GM21390 (cell line): ENCODE results near the gene HMX2.
"Not testable (repeated sequence)": the region's sequence is repeated elsewhere in the genome, so short reads cannot be mapped to it uniquely, and the experiment has no call there.

Experiments used
- ATAC-seq: cut with Tn5 transposase; IDR thresholded peaks from one replicate; pipeline ENCODE4 v1.9.1; 2021; ENCODE audit not compliant: unreplicated experiment

HMX2 gene

DNA sequence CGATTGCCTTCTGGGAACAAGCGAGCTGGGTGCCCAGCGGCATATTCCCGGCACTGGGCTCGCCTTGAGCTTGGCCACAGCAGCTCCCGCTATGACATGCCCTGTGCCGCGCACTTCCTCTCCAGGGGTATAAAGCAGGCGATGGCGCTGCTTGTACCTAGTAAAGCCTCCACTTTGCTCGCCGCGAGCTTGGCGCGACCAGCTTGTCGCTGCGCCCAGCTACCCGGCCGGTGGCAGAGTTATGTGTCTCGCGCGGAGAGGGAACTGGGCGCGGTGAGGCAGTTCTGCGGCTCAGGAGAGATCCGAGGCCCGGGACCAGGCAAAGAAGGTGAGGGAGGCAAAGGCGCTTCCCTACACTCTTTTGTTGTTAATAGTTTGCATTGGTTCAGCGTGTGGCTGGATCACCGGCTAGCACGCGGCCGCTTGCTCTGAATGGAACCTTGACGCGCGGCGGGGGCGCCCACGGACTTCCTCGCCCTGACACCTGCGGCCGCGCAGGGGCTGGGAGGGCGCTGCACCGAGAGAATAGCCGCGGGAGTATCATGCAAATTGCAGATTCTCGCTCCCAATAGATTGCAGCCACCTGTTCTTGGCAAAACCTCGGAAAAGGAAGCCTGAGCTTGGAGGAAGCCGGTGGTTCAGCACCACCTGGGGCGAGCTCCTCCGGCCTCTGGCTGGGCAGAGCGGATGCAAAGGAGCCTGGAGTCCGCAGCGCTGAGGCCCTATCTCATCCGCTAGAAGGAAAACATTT, 3.2 kb downstream of the HMX2 start:
- no peak for ATAC-seq

DNA sequence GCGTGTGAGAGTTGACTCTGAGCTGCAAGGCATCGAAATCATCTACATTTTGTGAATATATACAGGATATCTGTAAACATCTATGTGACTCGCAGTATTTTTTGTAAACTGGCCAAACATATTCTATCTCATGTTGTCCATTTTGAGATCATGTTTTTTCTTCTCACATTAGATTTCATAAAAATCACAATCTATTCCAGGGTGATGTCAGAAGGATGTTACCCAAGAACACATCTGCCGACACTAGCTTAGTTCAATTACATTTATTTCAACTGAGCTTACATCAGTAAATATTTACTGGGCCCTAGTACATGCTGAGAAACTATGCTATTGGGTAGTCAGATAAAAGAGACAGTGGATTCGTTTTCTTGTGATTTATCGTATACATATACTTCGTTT, 3.8 kb downstream of the HMX2 start:
- ATAC-seq = no peak

DNA sequence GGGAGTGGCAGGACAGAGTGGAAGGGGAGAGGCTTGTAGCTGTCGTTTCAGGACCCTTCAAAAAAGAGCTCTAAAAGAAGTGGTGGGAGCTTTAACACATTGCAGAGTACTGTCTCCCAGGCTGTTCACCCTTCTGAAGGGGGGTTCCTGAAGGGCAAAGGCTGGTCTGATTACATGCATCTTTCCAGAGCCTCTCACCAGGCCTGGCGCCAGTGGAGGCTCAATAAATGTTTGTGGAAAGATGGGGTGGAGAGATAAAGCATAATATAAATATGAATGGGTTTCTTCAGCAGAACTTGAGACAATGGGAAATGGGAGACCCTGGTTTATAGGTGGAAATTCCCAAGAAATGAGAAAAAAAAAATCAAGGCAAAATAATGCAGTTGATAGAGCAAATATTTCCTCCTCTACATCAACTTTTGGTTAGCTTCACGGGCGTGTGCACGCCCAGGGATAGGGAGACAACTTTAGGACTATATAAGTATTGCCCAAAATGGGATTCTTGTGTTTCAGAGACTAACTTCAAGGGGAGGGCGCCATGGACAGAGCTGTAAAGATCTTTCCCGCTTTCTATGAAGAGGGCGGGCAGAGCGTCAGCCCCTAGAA, 5.7 kb downstream of the HMX2 start:
- ATAC-seq = no peak

DNA sequence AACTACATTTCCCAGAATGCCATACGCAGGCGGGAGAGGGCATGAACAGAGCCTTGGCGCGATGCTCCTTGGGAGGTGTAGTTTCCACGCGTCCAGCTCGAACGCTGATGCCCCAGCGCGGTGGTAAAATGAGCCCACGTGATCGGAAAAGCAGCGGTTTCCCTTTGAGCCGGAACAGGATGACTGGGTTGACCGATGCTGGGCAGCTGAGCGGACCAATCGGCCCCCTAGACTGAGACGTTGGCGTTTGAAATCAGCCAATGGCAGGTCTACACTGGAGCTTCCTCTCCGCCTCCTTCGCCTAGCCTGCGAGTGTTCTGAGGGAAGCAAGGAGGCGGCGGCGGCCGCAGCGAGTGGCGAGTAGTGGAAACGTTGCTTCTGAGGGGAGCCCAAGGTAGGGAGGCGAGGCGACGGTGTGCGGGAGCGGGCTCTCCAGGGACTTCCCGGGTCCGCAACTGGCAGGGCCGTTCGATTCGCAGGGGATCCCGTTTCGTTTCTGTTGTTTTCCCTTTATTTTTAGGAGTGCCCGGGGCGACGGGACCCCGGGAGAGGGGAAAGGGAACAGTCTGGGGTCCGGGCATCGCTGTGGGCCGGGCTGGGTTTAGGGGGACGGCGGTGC, 6.3 kb downstream of the HMX2 start, which contains the start of gene BUB3:
BUB3 (plus strand) TSS at position 311 of the 619 bp plus-strand sequence. CDS start 516 bp downstream, outside the sequence.
- peak; percentile 87 for ATAC-seq

DNA sequence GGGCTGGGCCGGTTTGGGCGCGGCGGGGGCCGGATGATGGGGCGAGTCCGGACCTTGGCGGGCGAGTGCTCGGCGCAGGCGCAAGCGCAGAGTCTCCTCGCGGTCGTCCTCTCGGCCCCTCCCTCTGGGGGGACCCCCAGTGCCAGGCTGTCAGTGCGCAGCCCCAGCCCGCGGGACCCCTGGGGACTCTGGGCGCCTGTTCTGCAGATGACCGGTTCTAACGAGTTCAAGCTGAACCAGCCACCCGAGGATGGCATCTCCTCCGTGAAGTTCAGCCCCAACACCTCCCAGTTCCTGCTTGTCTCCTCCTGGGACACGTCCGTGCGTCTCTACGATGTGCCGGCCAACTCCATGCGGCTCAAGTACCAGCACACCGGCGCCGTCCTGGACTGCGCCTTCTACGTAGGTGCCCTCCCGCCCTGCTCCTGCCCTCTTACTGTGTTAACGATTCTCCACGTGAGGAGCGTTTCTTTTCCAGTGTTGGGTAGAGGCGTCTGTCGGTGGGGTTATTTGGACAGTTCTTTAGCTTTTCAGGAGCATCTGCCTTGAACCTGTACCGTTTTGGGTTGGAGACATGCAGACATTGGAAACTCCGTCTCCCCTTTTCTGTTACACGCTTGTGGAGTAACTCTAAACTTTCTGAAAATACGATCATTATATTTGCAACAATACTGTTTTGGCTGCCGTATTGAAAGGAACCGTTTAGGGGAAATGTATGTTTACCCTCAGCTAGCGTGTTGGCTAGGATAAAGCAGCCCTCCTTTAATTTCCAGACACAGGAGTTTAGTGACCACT, 7.0 kb downstream of the HMX2 start:
- ATAC-seq = peak; percentile 39

DNA sequence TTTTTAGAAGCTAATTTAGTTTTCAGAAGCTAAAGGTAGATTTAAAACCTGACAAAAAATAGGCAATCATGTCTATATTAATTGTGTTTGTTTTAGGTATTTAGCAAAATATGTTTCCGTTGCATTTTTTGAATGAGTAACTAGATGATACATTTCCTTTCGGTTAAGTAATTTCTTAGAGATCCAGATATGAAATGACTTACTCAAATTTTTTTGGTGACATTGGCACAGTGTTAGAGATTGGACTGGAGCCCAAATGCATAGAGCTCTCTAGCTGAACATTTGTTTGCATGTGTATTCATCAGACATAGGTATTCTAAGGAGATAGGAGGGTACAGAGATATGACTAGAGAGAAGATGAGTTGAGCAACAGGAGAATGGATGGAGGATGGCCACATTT, 8.1 kb downstream of the HMX2 start:
- no peak for ATAC-seq

DNA sequence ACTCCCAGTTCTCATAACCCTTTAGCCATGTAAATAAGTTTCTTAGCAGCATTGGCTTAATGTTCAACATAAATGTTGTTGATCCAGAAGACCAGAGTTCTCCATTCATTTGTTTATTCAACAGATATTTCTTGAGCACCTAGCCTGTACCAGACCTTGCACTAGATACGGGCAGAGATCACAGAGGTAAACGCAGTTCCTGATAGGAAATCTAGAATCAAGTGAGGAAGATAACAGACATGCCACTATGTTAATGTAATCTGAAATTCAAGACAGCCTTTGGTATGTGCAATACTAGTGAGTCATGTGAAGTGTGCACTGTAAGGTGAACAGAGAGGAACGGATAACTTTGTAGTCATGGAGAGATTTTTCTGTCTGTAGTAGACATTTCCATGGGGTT, 9.3 kb downstream of the HMX2 start:
- no peak for ATAC-seq

DNA sequence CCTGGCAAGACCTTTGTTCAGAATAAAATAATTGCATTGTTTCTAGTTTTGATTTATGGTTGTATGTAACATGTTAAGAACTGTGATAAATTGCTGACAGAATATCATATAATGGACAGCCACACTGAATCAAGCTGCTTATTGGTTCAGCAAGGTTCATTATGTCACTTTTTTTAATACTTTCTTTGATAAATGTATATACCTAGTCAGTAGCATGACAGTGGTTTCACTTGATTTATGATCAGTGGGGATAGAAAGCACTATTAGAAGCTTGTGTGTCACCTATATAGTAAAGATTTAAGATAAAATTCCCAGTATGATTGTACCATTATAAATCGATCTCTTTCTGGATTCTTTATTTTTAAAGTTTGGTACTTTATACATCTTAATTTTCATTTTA, 10.7 kb downstream of the HMX2 start:
- ATAC-seq = no peak

DNA sequence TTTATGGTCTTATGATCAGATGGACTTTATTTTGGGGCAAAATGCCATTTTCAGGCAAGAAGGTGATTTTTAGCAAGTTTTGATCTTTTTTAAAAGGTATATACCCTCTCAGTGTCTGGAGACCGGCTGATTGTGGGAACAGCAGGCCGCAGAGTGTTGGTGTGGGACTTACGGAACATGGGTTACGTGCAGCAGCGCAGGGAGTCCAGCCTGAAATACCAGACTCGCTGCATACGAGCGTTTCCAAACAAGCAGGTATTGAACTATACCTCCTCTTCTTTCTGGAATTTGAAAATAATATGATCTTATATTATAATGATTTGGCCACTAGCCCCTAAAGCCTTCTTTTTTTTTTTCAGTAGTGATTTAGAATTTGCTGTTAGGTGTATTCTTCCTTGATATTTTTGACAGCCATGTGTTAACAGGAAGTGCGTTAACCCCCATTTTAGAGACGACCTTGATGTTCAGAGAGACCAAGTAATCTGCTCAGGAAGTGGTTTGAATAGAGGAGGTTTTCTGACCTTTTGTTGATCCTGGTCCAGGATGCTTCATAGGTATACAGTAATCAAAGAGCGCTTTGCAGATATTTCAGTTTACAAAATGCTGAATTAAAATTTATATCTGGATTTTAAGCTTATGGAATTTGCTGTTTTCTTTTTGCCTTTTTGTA, 12.5 kb downstream of the HMX2 start:
- no peak for ATAC-seq

DNA sequence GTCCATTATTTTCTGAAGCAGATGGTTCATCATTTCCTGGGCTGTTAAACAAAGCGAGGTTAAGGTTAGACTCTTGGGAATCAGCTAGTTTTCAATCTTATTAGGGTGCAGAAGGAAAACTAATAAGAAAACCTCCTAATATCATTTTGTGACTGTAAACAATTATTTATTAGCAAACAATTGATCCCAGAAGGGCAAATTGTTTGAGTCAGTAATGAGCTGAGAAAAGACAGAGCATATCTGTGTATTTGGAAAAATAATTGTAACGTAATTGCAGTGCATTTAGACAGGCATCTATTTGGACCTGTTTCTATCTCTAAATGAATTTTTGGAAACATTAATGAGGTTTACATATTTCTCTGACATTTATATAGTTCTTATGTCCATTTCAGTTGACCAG, 16.4 kb downstream of the HMX2 start:
- no peak for ATAC-seq

DNA sequence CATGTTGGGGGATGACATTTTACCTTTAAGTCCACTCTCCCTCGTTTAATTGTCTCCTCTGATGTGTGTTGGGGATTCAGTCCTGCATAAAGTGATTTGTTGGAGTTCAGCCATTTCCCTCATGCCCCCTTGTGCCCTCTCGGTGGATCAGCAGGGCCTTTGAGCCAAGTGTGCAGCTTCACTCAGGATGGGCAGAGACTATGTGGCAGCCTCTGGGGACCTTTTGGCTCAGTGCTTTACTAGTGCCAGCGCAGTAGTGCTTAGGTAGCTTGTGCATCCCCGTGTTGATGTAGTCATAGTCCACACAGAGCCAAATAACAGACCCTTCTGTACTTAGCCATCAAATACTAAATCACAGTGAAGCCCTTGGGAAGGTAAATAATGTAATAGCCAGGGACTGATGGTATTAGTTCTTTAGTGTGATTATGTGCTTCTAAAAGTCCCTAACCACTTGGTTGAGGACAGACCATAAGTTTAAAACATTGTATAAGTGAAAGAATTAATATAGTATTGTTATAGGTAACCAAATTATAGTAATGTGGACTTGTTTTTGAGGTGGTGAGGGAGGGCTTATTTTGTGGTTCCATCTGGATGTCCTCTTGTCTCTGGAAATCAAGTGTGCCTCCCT, 17.6 kb downstream of the HMX2 start:
- no peak for ATAC-seq

DNA sequence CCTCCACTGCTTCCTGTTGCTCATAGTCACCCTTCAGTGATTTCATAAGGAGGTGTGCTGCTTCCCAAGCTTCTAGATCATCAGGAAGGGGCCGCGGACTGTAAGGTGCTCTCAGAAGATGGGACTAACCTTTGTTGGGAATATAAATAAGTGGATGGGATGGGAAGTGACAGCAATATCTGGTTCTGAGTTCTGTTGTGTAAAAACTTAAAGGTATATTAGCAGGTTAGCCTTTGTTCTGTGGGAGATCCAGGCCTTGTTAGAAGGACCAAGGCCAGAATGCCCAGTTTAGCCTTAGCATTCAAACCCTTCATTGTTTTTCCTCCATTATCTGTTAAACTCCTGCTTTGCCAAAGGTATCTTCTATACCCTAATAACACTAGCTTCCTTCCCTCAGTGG, 18.7 kb downstream of the HMX2 start:
- no peak for ATAC-seq

DNA sequence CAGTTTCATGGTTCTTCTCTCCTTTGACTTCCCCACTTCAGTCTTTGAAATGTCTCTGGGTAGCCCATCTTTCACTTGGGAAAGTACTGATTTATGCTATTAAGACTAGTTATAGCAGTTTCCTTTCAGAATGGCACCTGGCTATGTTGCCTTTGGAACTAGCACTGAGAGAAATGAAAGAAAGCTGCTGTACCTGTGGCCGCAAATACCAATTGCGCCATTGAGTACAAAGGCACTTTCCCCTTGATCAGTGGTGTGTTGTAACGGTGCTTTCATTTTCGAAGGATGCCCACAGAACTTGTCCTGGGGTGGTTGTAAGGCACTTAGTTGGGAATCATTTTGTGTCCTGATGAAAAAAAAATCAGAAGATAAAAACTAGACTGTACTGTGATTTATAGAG, 23.0 kb downstream of the HMX2 start:
- ATAC-seq = no peak

DNA sequence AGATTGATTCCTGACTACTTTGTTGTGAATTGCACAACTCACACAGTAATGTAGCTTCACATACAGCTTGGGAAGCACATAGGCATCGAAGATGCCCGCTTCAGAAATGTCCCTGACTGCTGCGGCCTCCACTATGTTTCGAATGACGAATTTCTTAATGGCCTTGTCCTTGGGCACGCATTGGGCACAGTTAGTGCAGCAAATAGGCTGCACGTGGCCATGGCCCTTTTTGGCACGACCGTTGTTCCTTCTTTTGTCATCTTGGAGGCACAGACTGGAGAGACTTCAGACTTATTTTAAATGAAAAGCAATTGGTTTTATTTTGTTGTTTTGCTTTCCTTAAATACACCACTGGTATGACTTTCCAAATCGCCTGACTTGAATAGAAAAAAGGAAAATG, 23.7 kb downstream of the HMX2 start:
- ATAC-seq = not testable (repeated sequence)

DNA sequence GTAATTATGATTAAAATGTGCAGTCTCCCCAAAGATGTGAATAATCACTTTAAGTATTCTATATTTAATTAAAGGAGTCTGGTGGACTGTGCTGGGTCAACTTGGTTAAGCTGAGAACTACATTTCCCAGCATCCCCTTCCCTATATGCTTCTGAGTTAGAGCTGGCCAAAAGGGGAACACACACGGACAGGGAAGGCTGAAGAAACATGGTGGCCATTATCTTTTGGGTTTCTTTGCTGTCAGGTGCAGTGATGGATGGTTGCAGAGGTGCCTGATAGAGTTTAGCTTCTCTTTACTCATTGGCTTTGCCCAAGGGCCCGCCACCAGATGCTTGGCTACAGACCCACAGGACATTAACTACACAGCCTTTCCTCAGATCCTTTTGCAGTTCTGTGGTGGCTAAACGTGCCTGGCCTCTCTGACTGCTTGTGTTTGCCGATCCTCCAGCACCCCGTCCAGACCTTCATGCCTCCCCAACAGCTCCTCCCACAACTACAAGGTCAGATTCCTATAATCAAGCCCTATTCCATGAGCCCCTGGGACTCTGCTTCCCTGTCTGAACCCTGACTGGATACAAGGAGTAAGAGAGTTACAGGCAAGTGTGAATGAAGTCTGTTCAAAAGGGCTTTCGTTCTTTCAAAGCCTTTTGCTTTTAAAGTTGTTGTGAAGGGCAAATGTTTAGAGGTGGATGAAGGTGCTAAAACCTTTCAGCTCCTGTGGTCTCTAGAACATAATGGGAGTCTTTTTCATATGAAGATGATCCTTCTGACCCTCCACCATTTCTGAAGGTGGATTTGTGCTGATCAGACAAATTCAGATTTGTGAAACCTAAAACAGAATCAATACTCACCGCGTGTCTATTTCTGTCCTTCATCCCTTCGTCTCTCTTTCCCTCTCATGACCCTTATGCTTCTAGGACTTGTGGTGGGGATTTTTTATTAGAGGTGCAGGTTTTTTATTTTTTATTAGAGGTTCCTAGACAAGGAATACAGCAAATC, 27.8 kb downstream of the HMX2 start:
- no peak for ATAC-seq

DNA sequence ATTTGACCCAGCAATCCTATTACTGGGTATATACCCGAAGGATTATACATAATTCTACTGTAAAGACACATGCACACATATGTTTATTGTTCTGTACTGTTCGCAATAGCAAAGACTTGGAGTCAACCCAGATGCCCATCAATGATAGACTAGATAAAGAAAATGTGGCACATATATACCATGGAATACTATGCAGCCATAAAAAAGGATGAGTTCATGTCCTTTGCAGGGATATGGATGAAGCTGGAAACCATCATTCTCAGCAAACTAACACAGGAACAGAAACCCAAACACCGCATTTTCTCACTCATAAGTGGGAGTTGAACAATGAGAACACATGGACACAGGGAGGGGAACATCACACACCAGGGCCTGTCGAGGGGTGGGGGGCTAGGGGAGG, 30.5 kb downstream of the HMX2 start:
- not testable (repeated sequence) for ATAC-seq

DNA sequence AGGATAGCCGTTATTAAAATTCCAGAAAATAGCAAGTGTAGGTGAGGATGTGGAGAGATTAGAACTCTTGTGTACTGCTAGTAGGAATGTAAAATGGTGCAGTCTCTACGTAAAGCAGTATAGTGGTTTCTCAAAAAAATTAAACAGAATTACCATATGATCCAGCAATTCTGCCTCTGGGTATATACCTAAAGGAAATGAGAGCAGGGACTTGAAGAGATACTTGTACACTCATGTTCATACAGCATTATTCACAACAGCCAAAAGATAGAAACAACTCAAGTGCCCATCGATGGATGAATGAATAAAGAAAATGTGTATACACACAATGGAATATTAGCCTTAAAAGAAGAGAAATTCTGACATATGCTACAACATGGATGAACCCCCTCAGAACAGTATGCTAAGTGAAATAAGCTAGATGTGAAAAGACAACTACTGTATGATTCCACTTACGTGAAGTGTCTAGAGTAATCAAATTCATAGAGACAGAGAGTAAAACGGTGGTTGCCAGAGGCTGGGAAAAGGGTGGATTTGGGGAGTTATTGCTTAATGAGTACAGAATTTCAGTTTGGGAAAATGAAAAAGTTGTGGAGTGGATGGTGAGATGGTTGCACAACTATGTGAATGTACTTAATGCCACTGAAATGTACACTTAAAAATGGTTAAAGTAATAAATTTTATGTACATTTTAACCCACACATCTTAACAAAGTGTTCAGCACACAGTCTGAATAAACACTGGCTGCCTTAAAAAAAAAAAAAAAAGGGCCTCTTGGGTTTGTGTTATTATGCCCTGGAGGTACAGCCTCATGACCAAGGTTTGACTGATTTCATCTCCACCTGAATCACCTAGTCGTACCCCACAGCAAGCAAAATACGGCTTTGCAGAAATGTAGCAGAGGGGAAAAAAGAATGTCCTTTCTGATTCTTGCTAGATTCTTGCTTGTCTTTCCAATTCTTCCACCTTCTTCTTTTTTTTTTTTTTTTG, 32.5 kb downstream of the HMX2 start:
- no peak for ATAC-seq

DNA sequence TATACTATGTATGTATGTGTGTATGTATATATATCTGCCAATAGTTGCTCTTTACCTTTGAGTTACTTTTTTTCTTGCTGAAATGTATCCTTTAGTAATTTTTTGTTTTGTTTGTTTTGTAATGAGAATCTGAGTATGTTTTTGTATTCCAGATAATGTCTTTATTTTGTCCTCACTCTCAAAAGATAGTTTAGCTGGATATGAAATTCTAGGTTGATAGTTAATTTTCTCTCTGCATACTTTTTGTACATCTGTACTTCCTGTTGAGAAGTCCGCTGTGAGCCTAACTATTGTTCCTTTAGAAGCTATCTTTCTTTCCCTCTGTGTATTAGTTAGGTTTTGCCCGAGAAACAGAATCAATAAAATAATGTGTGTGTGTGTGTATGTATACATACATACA, 35.8 kb downstream of the HMX2 start:
- no peak for ATAC-seq
